ENCODE results near the gene ILRUN.
"Not testable (repeated sequence)": the region's sequence is repeated elsewhere in the genome, so short reads cannot be mapped to it uniquely, and the experiment has no call there.

Gene ILRUN

GRCh38 chr6:34717466-34717865, 20.9 kb upstream of the ILRUN start:
- DNase-seq (ENCODE audit: low read depth): no peak
- H3K4me3 ChIP-seq (ENCODE audit: low read depth, low read length): no peak overlapping the region
- TF ChIP-seq CTCF (IDR thresholded peaks at IDR 0.05; ENCODE audit: control insufficient read depth, extremely low read depth, insufficient read depth): no peak

DNA sequence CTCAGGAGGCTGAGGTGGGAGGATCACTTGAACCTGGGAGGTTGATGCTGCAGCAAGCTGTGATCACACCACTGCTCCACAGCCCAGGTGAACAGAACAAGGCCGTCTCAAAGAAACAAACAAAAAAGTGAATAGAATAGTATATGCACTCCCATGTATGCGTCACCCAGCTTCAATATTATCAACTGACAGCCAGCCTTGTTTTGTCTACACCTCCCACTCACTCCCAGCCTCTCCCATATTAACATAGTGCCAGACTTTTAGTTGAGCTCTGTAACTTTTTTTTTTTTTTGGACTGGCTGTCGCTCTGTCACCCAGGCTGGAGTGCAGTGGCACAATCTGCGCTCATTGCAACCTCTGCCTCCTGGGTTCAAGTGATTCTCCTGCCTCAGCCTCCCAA, 18.1 kb upstream of the ILRUN start:
- no peak for TF ChIP-seq CTCF (IDR thresholded peaks at IDR 0.05; ENCODE audit: control insufficient read depth, extremely low read depth, insufficient read depth)
- no peak for DNase-seq (ENCODE audit: low read depth)

DNA sequence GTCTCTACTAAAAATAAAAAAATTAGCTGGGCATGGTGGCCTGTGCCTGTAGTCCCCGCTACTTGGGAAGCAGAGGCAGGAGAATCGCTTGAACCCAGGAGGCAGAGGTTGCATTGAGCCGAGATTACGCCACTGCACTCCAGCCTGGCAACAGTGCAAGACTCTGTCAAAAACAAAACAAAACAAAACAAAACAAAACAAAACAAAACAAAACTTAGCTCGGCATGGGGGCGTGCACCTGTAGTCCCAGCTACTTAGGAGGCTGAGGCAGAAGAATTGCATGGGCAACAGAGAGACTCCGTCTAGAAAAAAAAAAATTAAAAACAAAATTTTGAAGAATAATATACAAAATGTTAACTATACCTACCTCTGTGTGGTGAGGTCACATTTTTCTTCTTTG, 16.3 kb upstream of the ILRUN start:
- H3K4me3 ChIP-seq (ENCODE audit: low read depth, low read length); DNase-seq (ENCODE audit: low read depth): not testable (repeated sequence)

More for the DNA sequence above, 18.1 kb upstream of the ILRUN start:
- H3K4me3 ChIP-seq (ENCODE audit: low read depth, low read length): no peak overlapping the region

- no peak for DNase-seq (ENCODE audit: low read depth)
- no peak for TF ChIP-seq CTCF (IDR thresholded peaks at IDR 0.05; ENCODE audit: control insufficient read depth, extremely low read depth, insufficient read depth)
- no peak overlapping the region for H3K4me3 ChIP-seq (ENCODE audit: low read depth, low read length)
These were observed 12.8 kb upstream of the ILRUN start for GRCh38 chr6:34709386-34709785.

- H3K4me3 ChIP-seq (ENCODE audit: low read depth, low read length): no peak overlapping the region
- no peak for DNase-seq (ENCODE audit: low read depth)
These were observed 8.7 kb upstream of the ILRUN start for GRCh38 chr6:34705241-34705640.

GRCh38 chr6:34701199-34701598, 4.6 kb upstream of the ILRUN start:
- no peak for TF ChIP-seq CTCF (IDR thresholded peaks at IDR 0.05; ENCODE audit: control insufficient read depth, extremely low read depth, insufficient read depth)
- no peak overlapping the region for H3K4me3 ChIP-seq (ENCODE audit: low read depth, low read length)
- DNase-seq (ENCODE audit: low read depth): no peak

More at GRCh38 chr6:34705241-34705640, 8.7 kb upstream of the ILRUN start:
- TF ChIP-seq CTCF (IDR thresholded peaks at IDR 0.05; ENCODE audit: control insufficient read depth, extremely low read depth, insufficient read depth): no peak

DNA sequence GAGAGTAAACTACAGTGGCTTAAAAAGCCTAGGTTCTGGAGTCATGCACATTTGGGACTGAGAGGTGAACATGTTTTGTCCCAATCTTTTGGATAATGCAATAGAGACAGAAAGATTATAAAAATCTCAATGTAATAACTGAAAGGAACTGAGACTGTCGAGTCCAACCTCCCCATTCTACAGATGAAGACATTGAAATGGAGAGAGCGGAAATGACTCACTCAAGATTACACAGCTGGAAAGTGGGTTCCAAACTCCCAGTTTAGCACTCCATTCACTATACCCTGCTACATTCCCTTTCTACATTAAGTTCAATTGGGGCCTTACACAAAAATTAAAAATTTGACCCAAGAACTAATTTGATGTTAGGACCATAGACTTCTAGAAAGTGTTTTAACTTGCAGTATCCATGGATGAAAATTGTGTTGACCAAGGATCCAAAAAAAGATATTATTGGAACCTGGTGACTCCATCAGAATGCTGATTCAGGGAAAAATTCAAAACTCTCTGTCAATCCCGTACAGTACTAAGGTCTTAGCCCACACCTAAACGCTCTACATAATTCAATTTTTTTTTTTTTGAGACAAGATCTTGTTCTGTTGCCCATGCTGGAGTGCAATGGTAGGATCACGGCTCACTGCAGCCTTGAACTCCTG, 1.5 kb upstream of the ILRUN start:
- no peak overlapping the region for H3K4me3 ChIP-seq (ENCODE audit: low read depth, low read length)
- TF ChIP-seq CTCF (IDR thresholded peaks at IDR 0.05; ENCODE audit: control insufficient read depth, extremely low read depth, insufficient read depth): no peak
- no peak for DNase-seq (ENCODE audit: low read depth)

Measured in LNCaP clone FGC (cell line).